Activated T-helper 1 cell treated with anti-CD3 and anti-CD28 coated beads, Interleukin-2, amount 50 U/mL, for 16 hours (primary cell): ENCODE measurements around the gene DCAF11.

Source experiments
- DNase-seq, 2 donors: peaks; one replicate each; pipeline ENCODE4 v3.0.0-alpha.2; 2020; ENCODE audit warnings: low read depth in 1 of 2, low spot score in 1 of 2

Gene DCAF11

DNA sequence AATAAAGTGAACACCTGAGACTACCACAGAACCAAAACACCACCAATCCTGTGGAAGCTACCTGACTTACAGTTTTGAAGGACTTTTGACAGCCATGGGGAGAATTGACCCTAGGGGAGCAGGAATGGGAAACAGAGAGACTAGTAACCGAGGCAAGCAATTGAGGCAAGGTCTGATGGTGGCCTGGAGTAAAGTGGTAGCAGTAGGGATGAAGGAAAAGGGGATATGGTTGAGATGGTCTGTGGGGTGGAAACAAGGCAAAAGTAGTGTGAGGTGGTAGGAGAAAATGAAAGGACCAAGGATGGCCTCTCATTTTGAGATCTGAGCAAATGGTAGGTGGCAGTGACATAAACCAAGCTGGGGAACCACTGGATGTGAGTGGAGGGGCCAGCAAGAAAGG is 42.3 kb downstream of the DCAF11 start:
- no peak for DNase-seq

- no peak for DNase-seq
Measured at GRCh38 chr14:24157331-24157730, 42.8 kb downstream of the DCAF11 start.

DNA sequence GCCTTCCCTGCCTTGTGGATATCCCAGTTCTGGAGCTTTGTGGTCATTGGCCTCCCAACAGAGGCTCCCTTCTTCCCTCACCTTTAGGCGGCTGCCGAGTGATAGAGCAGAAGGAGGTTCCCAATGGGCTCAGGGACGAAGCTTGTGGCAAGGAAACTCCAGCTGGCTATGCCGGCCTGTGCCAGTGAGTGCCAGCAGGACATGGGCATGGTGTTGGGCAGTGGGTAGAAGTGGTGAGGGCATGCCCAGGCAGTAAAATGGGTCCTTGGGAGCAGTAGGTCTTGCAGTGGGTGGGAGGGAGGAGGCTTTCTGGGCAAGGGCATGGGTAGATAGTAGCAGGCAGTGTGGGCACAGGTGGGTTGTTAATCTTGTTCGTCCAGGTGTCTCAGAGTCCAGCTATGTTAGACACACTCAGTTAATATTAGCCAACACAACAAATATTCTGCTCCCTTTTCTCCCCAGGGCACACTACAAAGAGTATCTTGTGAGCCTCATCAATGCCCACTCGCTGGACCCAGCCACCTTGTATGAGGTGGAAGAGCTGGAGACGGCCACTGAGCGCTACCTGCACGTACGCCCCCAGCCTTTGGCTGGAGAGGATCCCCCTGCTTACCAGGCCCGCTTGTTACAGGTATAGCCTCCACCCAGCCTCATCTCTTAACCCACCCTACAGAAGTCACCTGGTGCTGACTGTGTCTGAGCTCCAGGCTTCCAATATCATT is 45.4 kb downstream of the DCAF11 start:
- DNase-seq = no peak

- DNase-seq = no peak
Measured at GRCh38 chr14:24160499-24160849, 45.9 kb downstream of the DCAF11 start.

- DNase-seq = peak; percentile 96 to 98
Measured at GRCh38 chr14:24160850-24161804, 46.5 kb downstream of the DCAF11 start, which contains the start of gene IRF9. Gene IRF9, plus strand, starts transcription at chr14:24161265. Its CDS starts 880 bp downstream, at chr14:24162145.

GRCh38 chr14:24162093-24162492 is 47.5 kb downstream of the DCAF11 start:
- no peak for DNase-seq

DNA sequence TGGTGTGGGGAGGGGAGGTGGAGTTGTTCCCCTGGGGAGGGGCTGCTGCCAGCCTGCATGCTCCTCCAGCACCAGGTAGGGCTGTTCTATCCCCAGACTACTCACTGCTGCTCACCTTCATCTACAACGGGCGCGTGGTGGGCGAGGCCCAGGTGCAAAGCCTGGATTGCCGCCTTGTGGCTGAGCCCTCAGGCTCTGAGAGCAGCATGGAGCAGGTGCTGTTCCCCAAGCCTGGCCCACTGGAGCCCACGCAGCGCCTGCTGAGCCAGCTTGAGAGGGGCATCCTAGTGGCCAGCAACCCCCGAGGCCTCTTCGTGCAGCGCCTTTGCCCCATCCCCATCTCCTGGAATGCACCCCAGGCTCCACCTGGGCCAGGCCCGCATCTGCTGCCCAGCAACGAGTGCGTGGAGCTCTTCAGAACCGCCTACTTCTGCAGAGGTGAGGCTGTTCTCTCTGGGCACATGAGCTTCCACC is 50.0 kb downstream of the DCAF11 start:
- DNase-seq = no peak

DNA sequence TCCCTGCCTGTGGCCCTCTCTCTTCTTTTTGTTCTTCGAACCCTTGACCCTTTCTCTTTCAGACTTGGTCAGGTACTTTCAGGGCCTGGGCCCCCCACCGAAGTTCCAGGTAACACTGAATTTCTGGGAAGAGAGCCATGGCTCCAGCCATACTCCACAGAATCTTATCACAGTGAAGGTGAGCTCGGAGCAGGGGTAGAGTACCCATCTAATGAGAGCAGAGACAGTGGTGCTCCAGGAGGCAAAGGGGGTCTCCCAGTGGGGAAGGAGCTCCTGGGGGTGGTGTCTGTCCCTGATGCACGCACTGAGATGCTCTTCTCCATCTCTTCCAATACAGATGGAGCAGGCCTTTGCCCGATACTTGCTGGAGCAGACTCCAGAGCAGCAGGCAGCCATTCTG is 51.2 kb downstream of the DCAF11 start:
- no peak for DNase-seq

DNA sequence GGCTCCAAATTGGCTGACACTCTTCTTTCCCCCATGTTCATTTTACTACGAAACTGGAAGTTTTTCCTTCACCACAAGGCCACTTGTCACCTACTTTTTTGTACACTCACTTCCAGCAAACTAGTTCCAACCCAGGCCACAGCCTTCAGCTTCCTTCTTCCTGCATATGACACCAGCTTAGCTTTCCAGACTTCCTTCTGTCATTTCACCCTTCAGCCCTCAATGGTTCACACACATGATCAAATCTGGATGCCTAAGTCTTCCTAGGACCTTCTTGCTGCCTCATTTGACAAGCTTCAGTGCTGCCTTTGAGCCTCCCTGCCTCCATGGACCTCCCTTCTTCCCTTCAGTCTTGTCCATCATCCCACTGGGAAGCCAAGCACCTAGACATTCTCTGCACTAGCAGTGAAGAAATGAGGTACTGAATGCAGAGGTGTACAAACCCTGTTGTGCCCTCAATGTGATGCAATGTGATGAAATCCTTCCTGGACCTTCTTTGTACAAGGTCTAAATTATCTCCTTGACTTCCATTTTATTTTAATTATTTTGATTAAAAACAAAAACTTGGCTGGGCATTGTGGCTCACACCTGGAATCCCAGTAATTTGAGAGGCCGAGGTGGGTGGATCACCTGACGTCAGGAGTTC is 53.0 kb downstream of the DCAF11 start:
- no peak for DNase-seq

DNA sequence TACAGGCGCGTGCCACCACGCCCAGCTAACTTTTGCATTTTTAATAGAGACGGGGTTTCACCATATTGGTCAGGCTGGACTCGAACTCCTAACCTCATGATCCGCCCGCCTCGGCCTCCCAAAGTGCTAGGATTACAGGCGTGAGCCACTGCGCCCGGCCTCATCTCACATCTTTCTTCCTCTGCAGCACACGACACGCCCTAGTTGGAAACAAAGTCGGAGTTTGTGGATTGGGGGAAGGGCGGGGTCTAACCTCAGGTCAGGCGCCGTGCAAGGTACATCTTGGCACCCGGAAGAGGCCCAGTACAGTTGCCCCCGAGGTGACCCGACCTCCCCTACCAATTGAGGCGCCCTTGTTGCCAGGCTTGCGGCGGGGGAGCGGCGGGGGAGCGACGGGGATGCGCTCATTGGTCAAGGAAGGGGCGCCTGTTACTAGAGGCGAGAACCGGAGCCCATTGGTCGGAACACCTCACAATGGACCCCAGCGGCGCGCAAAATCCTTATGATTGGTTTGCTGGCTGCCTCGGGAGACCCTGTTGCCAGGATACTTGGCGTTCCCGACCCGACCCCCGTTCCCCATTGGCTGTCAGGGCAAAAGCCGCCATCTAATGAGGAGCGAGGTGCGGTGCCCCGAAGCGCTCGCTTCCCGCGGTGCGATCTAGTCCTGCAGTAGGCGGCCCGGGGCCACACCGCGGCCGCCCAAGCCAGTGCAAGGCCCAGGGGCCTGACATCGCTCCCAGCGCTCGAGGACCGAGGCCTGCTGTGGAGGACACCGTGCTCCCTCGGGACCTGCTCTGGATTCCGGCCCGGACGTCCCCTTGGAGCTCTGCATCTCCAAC is 57.1 kb downstream of the DCAF11 start, which contains the start of gene REC8:
TSS of gene REC8 (plus strand) at position 659 of the 839 bp plus-strand sequence. CDS start 473 bp downstream, outside the sequence.
- peak; percentile 44 to 52 for DNase-seq

- DNase-seq = no peak
Measured at GRCh38 chr14:24172261-24172860, 57.8 kb downstream of the DCAF11 start.

DNA sequence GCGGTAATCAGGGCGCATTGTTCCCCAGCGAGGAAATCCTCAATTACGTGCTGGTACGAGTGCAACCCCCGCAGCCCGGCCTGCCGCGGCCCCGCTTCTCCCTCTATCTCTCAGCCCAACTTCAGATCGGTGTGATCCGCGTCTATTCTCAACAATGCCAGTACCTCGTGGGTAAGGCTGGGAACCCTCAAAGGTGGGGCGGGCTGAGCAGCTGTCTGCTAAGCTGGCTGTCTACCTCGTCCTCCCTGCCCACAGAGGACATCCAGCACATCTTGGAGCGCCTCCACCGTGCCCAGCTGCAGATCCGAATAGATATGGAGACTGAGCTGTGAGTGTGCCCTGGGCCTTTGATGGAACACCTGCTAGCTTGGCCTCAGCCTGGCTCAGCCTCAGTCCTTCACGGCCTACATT is 58.3 kb downstream of the DCAF11 start:
- no peak for DNase-seq
